ENCODE results near the gene PHGDH.

DNA sequence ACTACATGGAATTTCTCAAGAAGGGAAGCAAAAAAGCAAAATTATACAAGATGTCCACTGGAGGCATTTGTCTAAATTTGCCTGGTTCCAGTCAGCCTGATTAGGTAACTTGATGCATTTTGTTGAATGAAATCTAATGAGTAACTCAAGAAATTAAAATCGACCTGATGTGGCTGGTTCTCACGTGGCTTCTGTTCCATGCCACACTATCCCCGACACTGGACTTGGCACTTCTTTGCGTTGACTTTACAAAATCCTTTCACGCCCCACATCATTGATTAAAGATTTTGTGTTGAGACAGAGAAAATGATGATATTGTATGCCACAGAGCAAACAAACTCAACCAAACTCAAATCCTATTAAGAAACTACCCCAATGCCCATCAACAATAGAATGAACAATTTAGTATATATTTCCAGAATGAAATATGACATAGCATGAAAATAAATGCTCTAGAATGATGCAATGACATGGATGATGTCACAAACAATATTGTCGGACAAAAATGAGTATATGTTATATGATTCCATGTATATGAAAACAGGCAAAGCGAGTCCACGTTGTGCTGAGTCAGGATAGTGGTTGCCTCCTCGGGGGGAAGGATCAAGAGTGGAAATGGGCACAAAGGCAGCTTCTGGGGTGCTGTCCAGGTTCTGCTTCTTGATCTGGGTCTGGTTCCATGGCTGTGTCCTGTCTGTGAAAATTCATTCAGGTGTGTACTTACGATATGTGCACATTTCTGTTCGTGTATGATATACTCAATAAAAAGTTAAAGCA, 69.9 kb downstream of the PHGDH start:
- TF ChIP-seq, protein P1, sequence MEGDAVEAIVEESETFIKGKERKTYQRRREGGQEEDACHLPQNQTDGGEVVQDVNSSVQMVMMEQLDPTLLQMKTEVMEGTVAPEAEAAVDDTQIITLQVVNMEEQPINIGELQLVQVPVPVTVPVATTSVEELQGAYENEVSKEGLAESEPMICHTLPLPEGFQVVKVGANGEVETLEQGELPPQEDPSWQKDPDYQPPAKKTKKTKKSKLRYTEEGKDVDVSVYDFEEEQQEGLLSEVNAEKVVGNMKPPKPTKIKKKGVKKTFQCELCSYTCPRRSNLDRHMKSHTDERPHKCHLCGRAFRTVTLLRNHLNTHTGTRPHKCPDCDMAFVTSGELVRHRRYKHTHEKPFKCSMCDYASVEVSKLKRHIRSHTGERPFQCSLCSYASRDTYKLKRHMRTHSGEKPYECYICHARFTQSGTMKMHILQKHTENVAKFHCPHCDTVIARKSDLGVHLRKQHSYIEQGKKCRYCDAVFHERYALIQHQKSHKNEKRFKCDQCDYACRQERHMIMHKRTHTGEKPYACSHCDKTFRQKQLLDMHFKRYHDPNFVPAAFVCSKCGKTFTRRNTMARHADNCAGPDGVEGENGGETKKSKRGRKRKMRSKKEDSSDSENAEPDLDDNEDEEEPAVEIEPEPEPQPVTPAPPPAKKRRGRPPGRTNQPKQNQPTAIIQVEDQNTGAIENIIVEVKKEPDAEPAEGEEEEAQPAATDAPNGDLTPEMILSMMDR (conservative IDR thresholded peaks at IDR 0.05), result no peak; the same call in 1 of the 2 replicates
- TF ChIP-seq ZFX (IDR thresholded peaks at IDR 0.05), result no peak

Measured in C4-2B (cell line).